ENCODE measurements around the gene PLCD3. TPM values are rescaled to one million over a fixed set of nuclear protein-coding genes. Genes with fewer than 3 reads are reported as not detected.

The PLCD3 gene
- total RNA-seq, 1 experiment from 2014 or later: 13.3 TPM

GRCh38 chr17:45086391-45086790 is 45.9 kb downstream of the PLCD3 start:
- Histone ChIP-seq H3K4me3 (no peak overlapping the region), H3K9me3 (no peaks in the 10 kb centered on the region; the same call in 1 of the 2 replicates), H3K36me3 (peaks cover 94% of the 10 kb centered on the region), H3K27me3 (no peaks in the 10 kb centered on the region)
- DNase-seq: no peak

DNA sequence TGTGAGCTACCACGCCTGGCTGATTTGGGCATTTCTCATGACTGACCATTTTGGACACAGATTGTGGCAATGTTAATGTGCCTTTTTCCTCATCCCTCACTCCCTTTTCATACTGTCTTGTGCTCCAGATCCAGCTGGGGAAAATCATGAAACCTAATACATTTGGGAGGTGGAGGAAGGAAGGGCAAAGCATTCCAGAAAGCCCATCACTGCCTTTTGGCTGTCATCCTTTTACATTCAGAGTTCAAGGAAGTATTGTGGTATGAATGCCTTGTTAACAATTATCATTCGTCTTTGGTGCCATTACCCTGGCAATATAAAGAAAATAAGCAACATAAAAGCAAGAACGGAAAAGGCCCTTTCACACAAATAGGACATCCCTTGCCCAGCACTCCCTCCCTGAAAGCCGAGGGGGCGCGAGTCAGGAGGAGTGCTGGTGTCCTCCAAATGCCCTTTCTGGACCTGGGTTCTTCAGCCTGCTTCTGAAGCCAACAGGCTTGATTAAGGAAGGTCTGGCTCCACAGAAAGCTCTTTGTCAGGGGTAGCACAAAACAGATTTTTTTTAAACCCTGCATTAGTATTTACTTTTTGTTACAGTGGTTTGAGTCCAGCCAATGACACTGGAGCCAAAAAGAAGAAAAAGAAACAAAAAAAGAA is 51.1 kb downstream of the PLCD3 start:
- no peaks in the 10 kb centered on the region for H3K9me3 ChIP-seq
- no peaks in the 10 kb centered on the region for H3K27me3 ChIP-seq
- H3K4me3 ChIP-seq: no peak overlapping the region
- DNase-seq: no peak
- H3K36me3 ChIP-seq: peaks cover 79% of the 10 kb centered on the region

GRCh38 chr17:45077643-45078042 is 54.7 kb downstream of the PLCD3 start:
- no peak for DNase-seq
- no peaks in the 10 kb centered on the region for H3K27me3 ChIP-seq
- H3K36me3 ChIP-seq: peaks cover 84% of the 10 kb centered on the region
- no peaks in the 10 kb centered on the region for H3K9me3 ChIP-seq
- no peak overlapping the region for H3K4me3 ChIP-seq

DNA sequence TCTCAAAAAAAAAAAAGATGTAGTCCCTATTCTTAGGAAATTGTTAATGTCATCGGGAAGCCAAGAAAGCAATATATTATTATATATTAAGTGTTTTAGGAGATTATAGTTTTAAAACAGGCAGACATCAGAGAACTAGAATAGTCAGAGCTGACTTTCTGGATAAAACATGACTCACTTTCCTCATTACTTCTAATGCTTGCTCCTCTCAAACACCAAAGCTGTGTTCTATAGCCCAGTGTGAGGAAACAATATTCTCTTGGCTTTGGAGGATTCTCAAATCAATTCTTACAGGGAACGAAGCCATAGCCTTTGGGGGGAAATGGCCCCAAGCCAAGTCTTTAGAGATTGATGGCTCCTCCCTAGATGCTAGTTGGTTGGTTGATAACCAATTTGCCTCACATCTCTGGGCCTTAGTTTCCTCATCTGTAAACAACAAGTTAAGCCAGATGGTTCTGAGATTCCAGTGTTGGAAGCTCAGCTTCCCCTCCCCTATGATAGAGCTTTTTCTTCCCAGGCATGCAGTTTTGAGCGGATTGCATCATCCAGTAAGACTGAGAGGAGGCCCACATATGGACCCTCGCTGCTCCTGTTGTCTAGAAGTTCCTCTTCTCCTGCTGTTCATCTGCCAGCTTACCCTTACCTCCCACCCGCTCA is 58.8 kb downstream of the PLCD3 start:
- Histone ChIP-seq H3K4me3 (no peak overlapping the region), H3K27me3 (no peaks in the 10 kb centered on the region), H3K9me3 (no peaks in the 10 kb centered on the region), H3K36me3 (peaks cover 88% of the 10 kb centered on the region)
- no peak for DNase-seq

DNA sequence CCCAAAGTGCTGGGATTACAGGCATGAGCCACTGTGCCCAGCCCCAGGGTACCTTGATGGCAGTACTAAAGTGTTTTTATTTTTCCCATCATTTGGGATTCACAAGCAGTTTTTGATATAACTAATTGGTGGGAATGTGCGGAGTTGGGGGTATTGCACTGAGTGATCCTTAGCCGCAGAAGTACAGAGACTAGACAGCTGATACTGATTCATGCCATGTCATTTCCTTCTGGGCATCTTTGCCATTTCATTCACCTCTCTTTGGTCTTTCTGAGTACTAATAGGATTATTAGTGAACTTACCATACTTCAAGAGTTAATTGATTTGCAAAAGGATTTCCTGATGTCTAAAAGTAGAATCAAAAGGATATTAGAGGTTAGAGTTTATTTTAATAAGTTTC is 61.5 kb downstream of the PLCD3 start:
- no peaks in the 10 kb centered on the region for H3K27me3 ChIP-seq
- peaks cover 85% of the 10 kb centered on the region for H3K36me3 ChIP-seq
- DNase-seq: no peak
- H3K9me3 ChIP-seq: no peaks in the 10 kb centered on the region
- no peak overlapping the region for H3K4me3 ChIP-seq

DNA sequence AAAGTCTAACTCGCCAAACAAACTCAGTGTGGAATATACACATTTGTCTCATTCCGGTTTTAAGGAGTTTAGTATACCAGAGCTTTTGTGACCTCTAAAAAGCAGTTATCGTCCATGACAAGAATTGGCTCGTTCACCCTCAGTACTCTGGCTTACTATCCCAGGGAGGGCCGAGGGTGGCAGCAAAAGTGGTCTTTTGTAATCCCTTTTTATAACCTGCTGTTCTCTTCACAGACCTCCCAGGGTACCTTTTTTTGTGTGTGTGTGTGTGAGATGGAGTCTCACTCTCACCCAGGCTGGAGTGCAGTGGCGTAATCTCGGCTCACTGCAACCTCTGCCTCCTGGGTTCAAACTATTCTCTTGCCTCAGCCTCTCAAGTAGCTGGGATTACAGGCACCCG is 62.3 kb downstream of the PLCD3 start:
- peaks cover 79% of the 10 kb centered on the region for H3K36me3 ChIP-seq
- no peak overlapping the region for H3K4me3 ChIP-seq
- no peaks in the 10 kb centered on the region for H3K27me3 ChIP-seq
- DNase-seq: no peak
- H3K9me3 ChIP-seq: no peaks in the 10 kb centered on the region

GRCh38 chr17:45067637-45068036 is 64.7 kb downstream of the PLCD3 start:
- no peak overlapping the region for H3K4me3 ChIP-seq
- H3K36me3 ChIP-seq: peaks cover 73% of the 10 kb centered on the region

GRCh38 chr17:45063198-45063597 is 69.1 kb downstream of the PLCD3 start:
- Histone ChIP-seq H3K4me3 (no peak overlapping the region), H3K36me3 (peaks cover 51% of the 10 kb centered on the region), H3K27me3 (no peaks in the 10 kb centered on the region), H3K9me3 (no peaks in the 10 kb centered on the region)
- no peak for DNase-seq

More at GRCh38 chr17:45067637-45068036, 64.7 kb downstream of the PLCD3 start:
- H3K27me3 ChIP-seq: no peaks in the 10 kb centered on the region
- no peaks in the 10 kb centered on the region for H3K9me3 ChIP-seq
- no peak for DNase-seq

DNA sequence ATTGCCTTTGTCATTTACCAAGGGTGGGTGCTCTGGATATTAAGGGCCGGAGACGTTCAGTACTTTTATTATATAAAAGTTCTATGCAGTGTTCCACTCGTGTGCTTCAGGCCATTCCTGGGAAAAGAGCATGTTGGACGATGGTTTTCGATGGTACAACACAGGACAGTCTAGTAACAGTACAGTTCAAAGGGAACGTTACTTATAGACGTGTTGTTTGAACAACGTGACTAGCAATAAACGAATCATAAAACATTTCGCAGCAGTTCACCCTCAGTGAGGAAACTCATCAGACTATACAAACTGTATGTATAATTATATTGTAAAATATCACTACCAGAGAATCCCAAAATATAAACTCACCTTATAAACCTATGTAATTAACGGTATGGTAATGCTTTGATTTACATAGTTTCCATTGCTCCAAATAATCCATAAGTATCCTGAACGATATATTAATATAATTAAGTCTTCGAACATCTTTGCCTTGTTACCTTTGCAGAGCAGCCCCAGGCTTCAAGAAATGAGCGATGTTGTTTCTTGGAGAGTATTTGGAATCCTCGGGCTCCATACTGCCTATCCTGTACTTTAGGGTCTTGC is 70.6 kb downstream of the PLCD3 start:
- Histone ChIP-seq H3K9me3 (no peaks in the 10 kb centered on the region), H3K36me3 (peaks cover 38% of the 10 kb centered on the region), H3K27me3 (no peaks in the 10 kb centered on the region), H3K4me3 (peak overlapping the region; percentile 67)
- no peak for DNase-seq

DNA sequence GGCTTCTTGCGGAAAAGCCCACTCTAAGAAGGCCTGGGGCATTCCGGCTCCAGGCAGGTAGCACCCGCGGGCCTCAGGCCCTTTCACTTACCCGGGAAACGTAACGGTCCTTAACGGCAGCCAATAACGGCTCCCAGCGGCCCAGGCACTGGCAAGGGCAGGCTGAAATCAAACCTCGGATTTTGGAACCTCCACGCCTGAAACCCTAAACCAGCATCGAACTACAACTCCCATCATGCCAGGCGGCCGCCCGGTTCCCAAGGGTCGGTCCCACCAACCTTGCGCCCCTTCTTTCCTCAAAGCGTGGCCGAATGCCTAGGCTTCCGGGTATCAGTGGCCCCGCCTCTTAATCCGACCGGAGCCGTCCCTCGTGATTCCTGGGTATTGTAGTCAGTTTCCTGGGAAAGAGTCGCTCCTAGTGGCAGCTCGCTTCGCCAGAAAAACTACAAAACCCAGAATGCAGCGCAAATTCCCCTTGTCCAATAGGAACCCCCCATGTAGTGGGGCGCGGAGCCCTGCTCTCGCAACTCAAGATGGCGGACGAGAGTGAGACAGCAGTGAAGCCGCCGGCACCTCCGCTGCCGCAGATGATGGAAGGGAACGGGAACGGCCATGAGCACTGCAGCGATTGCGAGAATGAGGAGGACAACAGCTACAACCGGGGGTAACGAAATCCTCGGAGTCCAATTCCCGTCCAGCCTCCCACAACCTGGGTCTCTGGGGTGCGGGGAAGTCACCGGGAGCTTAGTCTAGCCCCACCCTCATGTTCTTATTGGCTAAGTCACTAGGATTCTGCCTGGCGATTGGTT is 71.3 kb downstream of the PLCD3 start, which contains the start of gene NMT1:
Gene NMT1 (plus strand): TSS at position 521 of the 809 bp plus-strand sequence. CDS start 13 bp downstream, at position 534.
- peak within 1 kb of the TSS; percentile 67 for H3K4me3 ChIP-seq
- DNase-seq: peak; percentile 99

GRCh38 chr17:45060382-45060796 is 71.9 kb downstream of the PLCD3 start:
- Histone ChIP-seq H3K4me3 (peak overlapping the region; percentile 67), H3K36me3 (peaks cover 37% of the 10 kb centered on the region), H3K27me3 (no peaks in the 10 kb centered on the region), H3K9me3 (no peaks in the 10 kb centered on the region)
- no peak for DNase-seq

More for the DNA sequence above, 71.3 kb downstream of the PLCD3 start, which contains the start of gene NMT1:
- H3K36me3 ChIP-seq: peaks cover 37% of the 10 kb centered on the region
- H3K27me3 ChIP-seq: no peaks in the 10 kb centered on the region
- no peaks in the 10 kb centered on the region for H3K9me3 ChIP-seq

Other genes starting within 250 kb of the PLCD3 start
- 156 and 179 TPM in 2 replicates for gene EFTUD2, start 233.1 kb downstream of the PLCD3 start, total RNA-seq (2014; rRNA removed; shearing (Covaris generic); ENCODE audit: low replicate concordance)
- gene GFAP, start 217.0 kb downstream of the PLCD3 start, total RNA-seq (2014; rRNA removed; shearing (Covaris generic); ENCODE audit: low replicate concordance): 5.0 TPM in 1 of 2 replicates, not detected in the other
- 10.9 and 21.6 TPM in 2 replicates for gene KIF18B, start 184.7 kb downstream of the PLCD3 start, total RNA-seq (2014; rRNA removed; shearing (Covaris generic); ENCODE audit: low replicate concordance)
- 6.1 and 7.9 TPM in 2 replicates for gene C1QL1, start 164.2 kb downstream of the PLCD3 start, total RNA-seq (2014; rRNA removed; shearing (Covaris generic); ENCODE audit: low replicate concordance)
- gene DCAKD, start 80.9 kb downstream of the PLCD3 start, total RNA-seq (2014; rRNA removed; shearing (Covaris generic); ENCODE audit: low replicate concordance): 20.7 and 24.1 TPM in 2 replicates
- 103 and 154 TPM in 2 replicates for gene NMT1, start 71.2 kb downstream of the PLCD3 start, total RNA-seq (2014; rRNA removed; shearing (Covaris generic); ENCODE audit: low replicate concordance)
- 2.7 and 5.0 TPM in 2 replicates for gene ACBD4, start 3.2 kb upstream of the PLCD3 start, total RNA-seq (2014; rRNA removed; shearing (Covaris generic); ENCODE audit: low replicate concordance)
- gene HEXIM1, start 16.0 kb upstream of the PLCD3 start, total RNA-seq (2014; rRNA removed; shearing (Covaris generic); ENCODE audit: low replicate concordance): 20.3 and 20.8 TPM in 2 replicates
- 20.6 and 34.3 TPM in 2 replicates for gene HEXIM2, start 29.4 kb upstream of the PLCD3 start, total RNA-seq (2014; rRNA removed; shearing (Covaris generic); ENCODE audit: low replicate concordance)
- 4.3 and 9.0 TPM in 2 replicates for gene FMNL1, start 89.4 kb upstream of the PLCD3 start, total RNA-seq (2014; rRNA removed; shearing (Covaris generic); ENCODE audit: low replicate concordance)
- not detected in 2 replicates for gene SPATA32, start 129.6 kb upstream of the PLCD3 start, total RNA-seq (2014; rRNA removed; shearing (Covaris generic); ENCODE audit: low replicate concordance)
- gene MAP3K14, start 184.5 kb upstream of the PLCD3 start, total RNA-seq (2014; rRNA removed; shearing (Covaris generic); ENCODE audit: low replicate concordance): 13.4 and 18.7 TPM in 2 replicates

Data from MG63 (cell line).